ENCODE measurements around the gene BMPR1A.
"Not testable (repeated sequence)": the region's sequence is repeated elsewhere in the genome, so short reads cannot be mapped to it uniquely, and the experiment has no call there.

Gene BMPR1A

DNA sequence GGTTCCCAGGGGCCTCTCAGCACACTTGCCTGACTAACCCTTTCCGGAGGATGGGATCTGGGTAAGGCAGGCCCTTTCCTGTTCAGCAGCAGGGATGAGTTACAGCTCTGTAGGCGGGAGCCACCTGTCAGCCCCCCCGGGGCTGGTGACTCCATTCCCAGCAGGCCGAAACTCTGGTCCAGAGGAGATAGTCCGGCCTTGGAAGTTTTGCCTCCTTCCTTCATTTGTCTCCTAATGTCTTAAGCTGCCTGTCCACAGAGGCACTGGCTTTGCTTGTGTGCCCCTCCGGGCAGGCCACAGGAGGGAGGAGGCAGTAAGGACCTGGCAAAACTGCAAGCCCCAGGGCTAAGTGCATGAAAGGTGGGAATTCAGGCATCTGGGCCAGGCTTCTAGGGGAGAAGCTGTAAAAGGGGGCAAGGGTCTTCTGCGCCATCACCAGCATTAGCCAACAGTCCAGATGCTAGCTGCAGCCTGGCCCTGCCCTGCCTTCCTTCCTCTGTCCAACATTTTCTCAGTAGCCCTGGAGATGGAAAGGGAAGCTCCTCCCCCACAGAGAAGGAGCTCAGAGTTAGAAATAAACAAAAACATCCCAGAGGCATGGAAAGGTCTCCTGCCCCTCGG, 213.1 kb downstream of the BMPR1A start:
- DNase-seq (ENCODE audit: low spot score): no peak

GRCh38 chr10:86970162-86970981, 214.0 kb downstream of the BMPR1A start:
- no peak for DNase-seq (ENCODE audit: low spot score)

GRCh38 chr10:86970982-86971231, 214.5 kb downstream of the BMPR1A start:
- DNase-seq (ENCODE audit: low spot score): no peak

DNA sequence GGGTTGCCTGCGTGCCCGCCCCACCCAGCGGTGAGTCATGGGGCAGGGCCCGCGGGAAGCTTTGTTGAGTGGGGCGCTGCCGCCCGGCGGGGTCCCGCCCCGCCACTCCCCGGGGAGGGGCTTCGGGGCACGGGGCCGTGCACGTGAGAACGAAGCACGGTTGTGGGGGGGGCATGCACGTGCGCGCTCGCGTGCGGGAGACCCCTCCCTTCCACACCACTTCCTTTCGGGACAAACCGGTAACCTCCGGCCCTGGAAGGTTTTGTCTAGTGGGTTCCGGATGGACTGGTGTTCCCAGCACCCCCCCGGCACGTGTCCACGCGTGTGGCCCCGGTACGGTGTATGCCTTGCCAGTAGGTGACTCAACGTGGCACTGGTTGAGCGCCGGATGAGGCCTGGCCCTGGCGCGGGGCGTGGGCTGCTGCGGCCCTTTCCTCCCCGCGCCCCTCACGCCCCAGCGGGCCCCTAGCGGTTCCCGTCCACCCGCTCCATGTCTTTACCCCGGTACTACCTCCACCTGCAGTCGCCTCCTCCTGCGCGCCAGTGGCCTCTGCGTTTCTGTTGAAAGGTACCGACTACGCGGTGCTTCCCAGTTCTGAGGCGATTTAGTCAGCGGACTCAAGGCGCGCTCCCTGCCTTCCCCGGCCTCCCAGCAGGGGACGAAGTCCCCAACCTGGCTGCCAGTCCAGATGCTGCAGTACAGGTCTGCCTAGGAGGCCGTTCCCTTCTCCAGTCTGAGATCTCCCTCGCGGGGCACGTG, 215.0 kb downstream of the BMPR1A start:
- no peak for DNase-seq (ENCODE audit: low spot score)

DNA sequence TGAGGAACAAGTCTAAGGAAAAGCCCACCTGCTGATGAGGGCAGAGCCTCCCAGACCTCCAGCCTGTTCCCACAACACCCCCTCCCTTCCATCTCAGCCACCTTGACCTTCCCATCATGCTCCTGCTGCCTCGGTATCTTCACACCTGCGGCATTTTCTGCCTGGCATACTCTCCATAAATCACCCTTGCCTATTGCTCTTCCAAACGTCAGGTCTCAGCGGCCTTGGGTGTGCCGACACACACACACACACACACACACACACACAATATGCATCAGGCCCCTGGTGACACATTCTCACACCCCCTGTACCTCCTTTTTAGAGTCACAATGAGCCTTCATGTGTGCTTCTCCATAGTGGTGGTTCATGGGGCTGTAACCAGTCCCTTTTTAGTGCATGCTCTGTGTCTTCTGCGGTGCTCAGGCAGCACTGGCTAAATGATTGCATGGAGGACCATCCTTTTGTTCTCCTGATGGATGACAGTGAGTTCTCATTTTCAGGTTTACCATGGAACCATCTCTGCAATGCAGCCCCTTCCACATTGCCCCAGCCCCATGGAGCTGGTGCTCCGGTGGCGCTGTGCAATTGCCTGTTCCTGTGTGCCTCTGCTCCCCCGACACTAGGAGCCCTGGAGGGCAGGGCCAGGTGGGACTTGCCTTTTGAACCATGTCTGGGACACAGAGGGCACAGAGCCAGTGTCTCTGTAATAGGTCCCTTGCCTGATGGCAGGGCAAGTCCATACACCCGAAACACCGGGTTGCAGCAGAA, 216.4 kb downstream of the BMPR1A start:
- DNase-seq (ENCODE audit: low spot score): no peak

GRCh38 chr10:86974484-86974883, 218.1 kb downstream of the BMPR1A start:
- no peak for DNase-seq (ENCODE audit: low spot score)

GRCh38 chr10:86976362-86977056, 220.1 kb downstream of the BMPR1A start:
- DNase-seq (ENCODE audit: low spot score): no peak

DNA sequence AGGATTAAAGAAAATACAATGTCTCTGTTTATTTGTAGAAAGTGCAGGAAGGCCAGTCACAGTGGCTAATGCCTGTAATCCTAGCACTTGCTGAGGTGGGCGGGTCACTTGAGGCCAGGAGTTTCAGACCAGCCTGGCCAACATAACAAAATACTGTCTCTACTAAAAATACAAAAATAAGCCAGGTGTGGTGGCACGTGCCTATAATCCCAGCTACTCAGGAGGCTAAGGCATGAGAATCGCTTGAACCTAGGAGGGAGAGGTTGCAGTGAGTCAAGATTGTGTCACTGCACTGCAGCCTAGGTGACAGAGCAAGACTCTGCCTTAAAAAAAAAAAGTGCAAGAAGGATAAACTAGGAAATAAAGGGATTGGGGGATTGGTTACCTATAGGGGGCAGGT, 222.0 kb downstream of the BMPR1A start:
- not testable (repeated sequence) for DNase-seq (ENCODE audit: low spot score)

GRCh38 chr10:86979296-86979818, 222.9 kb downstream of the BMPR1A start:
- no peak for DNase-seq (ENCODE audit: low spot score)

DNA sequence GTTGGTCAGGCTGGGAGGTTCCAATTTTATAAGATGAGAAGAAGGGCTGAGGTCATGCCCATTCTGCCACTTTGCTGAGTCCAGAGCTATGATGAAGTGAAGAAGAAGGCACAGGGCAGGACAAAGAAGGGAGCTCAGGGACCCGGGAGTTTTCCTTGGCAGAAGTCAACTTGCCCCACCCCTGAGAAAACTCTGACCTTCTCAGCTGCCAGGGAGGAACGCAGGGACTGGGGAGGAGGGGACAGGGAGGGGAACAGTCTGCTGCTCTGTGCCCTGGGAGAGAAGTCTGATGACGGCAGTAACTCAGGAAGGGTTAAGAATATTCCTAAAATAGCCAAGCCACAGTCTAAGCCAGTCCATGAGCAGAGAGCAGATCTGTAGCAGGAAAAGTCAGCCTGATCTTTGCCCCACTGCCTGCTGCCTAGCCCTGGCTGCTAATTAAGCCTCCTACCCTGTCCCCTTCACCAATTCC, 223.6 kb downstream of the BMPR1A start:
- DNase-seq (ENCODE audit: low spot score): no peak

DNA sequence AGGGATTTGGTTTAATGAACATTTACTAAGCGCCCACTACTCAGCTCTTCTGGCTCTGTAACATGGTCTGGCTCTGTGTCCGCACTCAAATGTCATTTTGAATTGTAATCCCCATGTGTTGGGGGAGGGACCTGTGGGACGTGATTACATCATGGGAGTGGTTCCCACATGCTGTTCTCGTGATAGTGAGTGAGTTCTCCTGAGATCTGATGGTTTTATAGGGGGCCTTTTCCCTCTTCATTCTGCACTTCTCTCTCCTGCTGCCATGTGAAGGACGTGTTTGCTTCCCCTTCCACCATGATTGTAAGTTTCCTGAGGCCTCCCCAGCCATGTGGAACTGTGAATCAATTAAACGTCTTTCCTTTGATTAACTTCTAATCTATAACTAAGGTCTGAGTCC, 224.6 kb downstream of the BMPR1A start:
- DNase-seq (ENCODE audit: low spot score): not testable (repeated sequence)

GRCh38 chr10:86981716-86982115, 225.3 kb downstream of the BMPR1A start:
- DNase-seq (ENCODE audit: low spot score): no peak

Data from HuH-7.5 (cell line).